Upper lobe of left lung (tissue), 6 donors: ENCODE measurements around the gene GIMAP2. TPM values are rescaled to one million over a fixed set of nuclear protein-coding genes. Genes with fewer than 3 reads are reported as not detected.

Experiments used
- ATAC-seq, 2 donors: fragments of 200-7000 bp; cut with Tn5 transposase; one replicate each; pipeline ENCODE4 v1.9.1; 2022; ENCODE audit warnings: mild to moderate bottlenecking in 2 of 2, moderate library complexity in 2 of 2; ENCODE audit not compliant: low FRiP score in 2 of 2
- DNase-seq, 2 donors: peaks; one replicate each; pipeline ENCODE4 v3.0.0-alpha.2; 2019 to 2020
- H3K27ac ChIP-seq, 4 donors: fragments of 200-600 bp; sonication (generic); one replicate each; pipeline ENCODE4 v1.5.1; 2016 to 2019
- H3K27me3 ChIP-seq, 4 donors: fragments of 200-600 bp; sonication (generic); one replicate each; pipeline ENCODE4 v1.5.1; 2017 to 2019
- H3K36me3 ChIP-seq, 4 donors: fragments of 200-600 bp; sonication (generic); one replicate each; pipeline ENCODE4 v1.5.1; 2016 to 2019
- H3K4me1 ChIP-seq, 4 donors: fragments of 200-600 bp; sonication (generic); one replicate each; pipeline ENCODE4 v1.5.1; 2018 to 2019
- H3K4me3 ChIP-seq, 4 donors: fragments of 200-600 bp; sonication (generic); one replicate each; pipeline ENCODE4 v1.5.1; 2017 to 2019; ENCODE audit warnings: mild to moderate bottlenecking in 2 of 4, moderate library complexity in 1 of 4
- H3K9me3 ChIP-seq, 4 donors: fragments of 200-600 bp; sonication (generic); one replicate each; pipeline ENCODE4 v1.5.1; 2018 to 2019
- EP300 ChIP-seq, 4 donors: sonication (generic); formaldehyde crosslinking; IDR thresholded peaks; one replicate each; pipeline ENCODE4 v1.5.1; 2017; ENCODE audit warnings: antibody characterized with exemption in 4 of 4, control low read depth in 2 of 4
- POLR2A ChIP-seq, 4 donors: fragments of 450-650 bp; IDR thresholded peaks; one replicate each; pipeline ENCODE4 v1.5.1; 2016 to 2017; ENCODE audit warnings: antibody characterized with exemption in 4 of 4, mild to moderate bottlenecking in 2 of 4
- POLR2AphosphoS5 ChIP-seq, 2 donors: sonication (generic); formaldehyde crosslinking; IDR thresholded peaks; one replicate each; pipeline ENCODE4 v1.5.1; 2017; ENCODE audit warnings: antibody characterized with exemption in 2 of 2
- WGBS, 2 donors: methylation state at CpG; one replicate each; pipeline ENCODE4 v1.1.5; 2017 to 2018; 5-methylcytosine and 5-hydroxymethylcytosine counted together
- total RNA-seq, 6 donors: library from RNA; depleted of rRNA in 4 of 6; stranded (reverse); fragments of >200 nt in 4 of 6; gene quantifications; one replicate each; pipeline versions ENCODE4 v1.1.0 to v1.2.1, GENCODE V29; 2016 to 2021
- TF ChIP-seq, protein P1 (sequence below), 6 experiments: fragments of 450-650 bp in 4 of 6; fragments of 200-600 bp in 2 of 6; sonication (generic) in 2 of 6; IDR thresholded peaks; one replicate each; pipeline ENCODE4 v1.5.1; 2016 to 2019; ENCODE audit warnings: antibody characterized with exemption in 6 of 6
- donor health status: DM: no; HTN: no; CAD: no; lungs with moderate emphysema.
- donor health status: DM: no; HTN: yes; CAD: no; lungs with severe emphysema.

Gene GIMAP2
- total RNA-seq, 6 donors from 2014 or later, result 15.5 to 34.0 (median 23.0) TPM

DNA sequence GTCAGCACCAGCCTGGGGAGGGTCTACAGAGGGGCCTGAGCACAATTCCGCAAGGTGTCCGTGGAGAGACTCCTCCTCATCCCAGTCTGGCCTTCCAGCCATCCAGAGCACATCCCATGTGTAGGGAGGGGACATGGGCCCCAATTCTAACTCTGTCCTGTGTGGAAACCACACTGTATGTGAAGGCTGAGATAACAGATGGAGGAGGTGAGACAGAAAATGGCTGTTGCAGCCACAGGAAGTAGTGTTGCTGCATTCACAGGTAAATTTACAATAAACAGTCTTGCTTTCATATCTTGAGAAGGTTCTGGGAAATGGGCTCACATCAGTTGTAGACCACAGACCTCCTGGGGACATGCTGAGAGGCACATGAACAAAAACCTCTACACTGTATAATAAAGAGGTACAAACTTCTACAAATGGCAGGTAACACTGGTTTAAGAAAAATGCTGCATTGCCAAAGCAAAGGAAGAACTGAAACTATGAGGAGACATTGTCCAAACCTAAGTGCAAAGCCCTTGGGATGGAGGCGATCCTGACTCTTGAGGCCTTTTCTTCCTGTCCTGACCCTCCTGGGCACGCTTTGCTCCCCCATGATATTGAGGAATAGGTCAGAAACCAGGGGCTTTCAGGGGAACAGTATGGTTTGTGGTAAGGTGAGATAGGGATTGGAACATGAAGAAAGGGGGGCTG lies 21.6 kb upstream of the GIMAP2 start:
- no peak overlapping the region for H3K4me3 ChIP-seq
- H3K4me1 ChIP-seq, result peaks cover 0 to 8% (median 1%) of the 10 kb centered on the region in 4 donors
- peak overlapping the region in 2 of 4 donors; percentile 15 to 67 for H3K27ac ChIP-seq
- ATAC-seq (no peak), DNase-seq (no peak)
- WGBS, 2 donors, result 78 to 82% methylated on average over 4 of the region's 4 CpGs
- no peaks in the 10 kb centered on the region for H3K27me3 ChIP-seq
- no peak for TF ChIP-seq POLR2A (IDR thresholded peaks at IDR 0.05)
- TF ChIP-seq POLR2AphosphoS5 (IDR thresholded peaks at IDR 0.05), result peak in 1 of 2 donors; percentile 16
- TF ChIP-seq, protein P1, sequence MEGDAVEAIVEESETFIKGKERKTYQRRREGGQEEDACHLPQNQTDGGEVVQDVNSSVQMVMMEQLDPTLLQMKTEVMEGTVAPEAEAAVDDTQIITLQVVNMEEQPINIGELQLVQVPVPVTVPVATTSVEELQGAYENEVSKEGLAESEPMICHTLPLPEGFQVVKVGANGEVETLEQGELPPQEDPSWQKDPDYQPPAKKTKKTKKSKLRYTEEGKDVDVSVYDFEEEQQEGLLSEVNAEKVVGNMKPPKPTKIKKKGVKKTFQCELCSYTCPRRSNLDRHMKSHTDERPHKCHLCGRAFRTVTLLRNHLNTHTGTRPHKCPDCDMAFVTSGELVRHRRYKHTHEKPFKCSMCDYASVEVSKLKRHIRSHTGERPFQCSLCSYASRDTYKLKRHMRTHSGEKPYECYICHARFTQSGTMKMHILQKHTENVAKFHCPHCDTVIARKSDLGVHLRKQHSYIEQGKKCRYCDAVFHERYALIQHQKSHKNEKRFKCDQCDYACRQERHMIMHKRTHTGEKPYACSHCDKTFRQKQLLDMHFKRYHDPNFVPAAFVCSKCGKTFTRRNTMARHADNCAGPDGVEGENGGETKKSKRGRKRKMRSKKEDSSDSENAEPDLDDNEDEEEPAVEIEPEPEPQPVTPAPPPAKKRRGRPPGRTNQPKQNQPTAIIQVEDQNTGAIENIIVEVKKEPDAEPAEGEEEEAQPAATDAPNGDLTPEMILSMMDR (IDR thresholded peaks at IDR 0.05), result no peak
- H3K9me3 ChIP-seq, result no peaks in the 10 kb centered on the region
- no peaks in the 10 kb centered on the region for H3K36me3 ChIP-seq

DNA sequence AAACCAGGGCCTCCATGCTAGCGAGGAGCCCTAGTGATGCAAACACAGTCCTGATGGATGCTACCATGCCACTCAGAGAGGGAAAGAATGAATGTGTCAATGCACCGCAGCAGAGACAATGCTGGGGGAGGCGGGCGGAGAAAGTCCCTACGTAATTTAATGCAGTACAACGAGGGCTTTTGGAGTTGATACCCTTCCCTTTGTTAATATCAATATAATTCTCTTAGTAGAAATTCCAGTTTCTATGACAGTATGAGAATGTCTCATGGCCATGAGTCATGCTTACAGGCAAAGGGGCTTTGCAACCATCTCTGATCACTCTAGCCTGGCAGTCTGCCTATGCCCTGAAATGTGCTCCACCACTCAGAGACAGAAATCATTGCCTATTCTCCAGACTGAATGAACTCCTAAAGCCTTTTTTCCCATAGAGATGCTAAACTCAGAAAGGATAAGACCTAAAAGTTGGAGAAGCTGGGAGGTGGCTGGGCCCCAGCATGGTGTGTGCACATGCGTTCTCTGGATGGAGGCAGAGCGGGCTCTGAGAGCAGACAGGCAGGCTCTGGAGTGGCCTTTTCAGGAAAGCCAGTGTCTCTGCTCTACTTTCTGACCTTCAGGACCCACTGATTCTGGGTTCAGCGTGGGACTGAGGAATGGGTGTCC lies 20.3 kb upstream of the GIMAP2 start:
- H3K27ac ChIP-seq, result peak overlapping the region in 2 of 4 donors; percentile 33 to 67

DNA sequence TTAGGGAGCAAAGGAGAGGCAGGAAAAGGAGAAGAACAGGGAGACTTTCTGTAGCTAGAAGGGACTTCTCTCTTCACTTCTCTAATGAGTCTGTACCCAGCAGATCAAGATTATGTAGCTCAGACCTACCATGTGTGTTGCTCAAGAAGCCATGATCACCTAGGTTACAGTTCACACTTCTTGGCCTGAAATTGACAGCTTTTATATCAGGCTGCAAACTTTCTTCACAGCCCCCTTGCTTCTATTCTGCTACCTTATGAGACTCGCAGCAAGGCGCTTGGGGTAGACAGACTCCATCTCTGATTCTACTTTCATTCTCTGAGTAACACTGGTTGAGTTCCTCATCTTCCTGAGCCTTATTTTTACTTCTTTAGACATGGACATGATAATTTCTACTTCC lies 19.6 kb upstream of the GIMAP2 start:
- Histone ChIP-seq H3K36me3 (no peaks in the 10 kb centered on the region), H3K4me3 (no peak overlapping the region), H3K9me3 (no peaks in the 10 kb centered on the region), H3K27me3 (no peaks in the 10 kb centered on the region), H3K4me1 (peaks cover 0 to 8% (median 1%) of the 10 kb centered on the region in 4 donors), H3K27ac (peak overlapping the region in 3 of 4 donors; percentile 12 to 67 (median 33))
- TF ChIP-seq POLR2AphosphoS5 (IDR thresholded peaks at IDR 0.05), result no peak
- TF ChIP-seq EP300 (IDR thresholded peaks at IDR 0.05), result no peak
- no peak for TF ChIP-seq POLR2A (IDR thresholded peaks at IDR 0.05)
- TF ChIP-seq, protein P1 (IDR thresholded peaks at IDR 0.05), result no peak
- 89 to 95% methylated on average over 2 of the region's 2 CpGs for WGBS, 2 donors
- ATAC-seq (peak in 1 of 2 donors; percentile 44), DNase-seq (no peak)

More for the DNA sequence above, 20.3 kb upstream of the GIMAP2 start:
- whole genome bisulfite sequencing, 2 donors, result 91 to 92% methylated on average over 9 of the region's 9 CpGs
- ATAC-seq (no peak), DNase-seq (no peak)
- Histone ChIP-seq H3K4me1 (peaks cover 0 to 8% (median 1%) of the 10 kb centered on the region in 4 donors), H3K36me3 (no peaks in the 10 kb centered on the region), H3K4me3 (no peak overlapping the region), H3K27me3 (no peaks in the 10 kb centered on the region), H3K9me3 (no peaks in the 10 kb centered on the region)
- TF ChIP-seq POLR2A (IDR thresholded peaks at IDR 0.05) (no peak), POLR2AphosphoS5 (IDR thresholded peaks at IDR 0.05) (no peak), EP300 (IDR thresholded peaks at IDR 0.05) (no peak)
- TF ChIP-seq, protein P1 (IDR thresholded peaks at IDR 0.05), result no peak

DNA sequence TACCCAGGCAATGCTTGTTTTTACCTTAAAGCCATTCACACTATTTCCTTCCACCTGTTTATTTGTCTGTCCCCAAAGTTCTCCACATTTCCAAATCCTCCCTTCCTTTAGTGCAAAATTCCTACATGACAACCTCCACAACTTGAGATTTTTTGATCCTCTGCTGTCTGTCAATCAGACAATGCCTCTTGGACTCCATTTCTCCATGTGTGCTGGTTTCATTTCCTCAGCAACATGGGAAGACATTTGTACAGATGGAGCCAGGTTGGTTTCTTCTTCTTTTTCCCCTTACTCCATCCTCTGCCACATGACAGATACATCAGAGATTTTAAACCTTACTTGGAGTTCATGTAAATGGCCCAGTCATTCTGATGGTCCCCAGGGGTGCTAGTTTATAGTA lies 19.1 kb upstream of the GIMAP2 start:
- Histone ChIP-seq H3K9me3 (no peaks in the 10 kb centered on the region), H3K4me3 (no peak overlapping the region), H3K27ac (peak overlapping the region in 2 of 4 donors; percentile 12 to 33), H3K27me3 (no peaks in the 10 kb centered on the region), H3K36me3 (no peaks in the 10 kb centered on the region), H3K4me1 (peaks cover 0 to 8% (median 1%) of the 10 kb centered on the region in 4 donors)
- TF ChIP-seq POLR2A (IDR thresholded peaks at IDR 0.05), result no peak
- no peak for TF ChIP-seq EP300 (IDR thresholded peaks at IDR 0.05)
- no peak for TF ChIP-seq POLR2AphosphoS5 (IDR thresholded peaks at IDR 0.05)
- TF ChIP-seq, protein P1 (IDR thresholded peaks at IDR 0.05), result no peak
- DNase-seq (no peak), ATAC-seq (no peak)
